HG02938 (cell line): ENCODE data around the gene MRPS33.
A peak's percentile ranks its signal among the peaks of the same experiment; 100 is the strongest.
"Not testable (repeated sequence)": the region's sequence is repeated elsewhere in the genome, so short reads cannot be mapped to it uniquely, and the experiment has no call there.

ENCODE experiments used
- ATAC-seq: cut with Tn5 transposase; IDR thresholded peaks from one replicate; pipeline ENCODE4 v1.9.1; 2021; ENCODE audit warnings: mild to moderate bottlenecking, moderate library complexity; ENCODE audit not compliant: unreplicated experiment

The MRPS33 gene

GRCh38 chr7:141014524-141015395, at the start of gene MRPS33:
Gene MRPS33, minus strand, starts transcription at chr7:141014952. Its CDS starts 4,319 bp downstream, at chr7:141010633.
- ATAC-seq, result peak; percentile 96

- no peak for ATAC-seq
Measured at GRCh38 chr7:141057788-141058187, 43.0 kb upstream of the MRPS33 start.

- ATAC-seq, result no peak
Measured at GRCh38 chr7:141055146-141055545, 40.4 kb upstream of the MRPS33 start.

GRCh38 chr7:141053626-141054025, 38.9 kb upstream of the MRPS33 start:
- ATAC-seq, result no peak

GRCh38 chr7:141045842-141046620, 31.3 kb upstream of the MRPS33 start:
- ATAC-seq, result no peak

- ATAC-seq, result no peak
Measured at GRCh38 chr7:141045126-141045841, 30.5 kb upstream of the MRPS33 start.

GRCh38 chr7:141043616-141044015, 28.9 kb upstream of the MRPS33 start:
- ATAC-seq, result no peak

- no peak for ATAC-seq
Measured at GRCh38 chr7:141042222-141043193, 27.8 kb upstream of the MRPS33 start.

GRCh38 chr7:141039376-141039775, 24.6 kb upstream of the MRPS33 start:
- no peak for ATAC-seq

GRCh38 chr7:141038100-141038499, 23.3 kb upstream of the MRPS33 start:
- ATAC-seq, result not testable (repeated sequence)

GRCh38 chr7:141032539-141033323, 18.0 kb upstream of the MRPS33 start:
- ATAC-seq, result not testable (repeated sequence)

- ATAC-seq, result no peak
Measured at GRCh38 chr7:141028767-141029166, 14.0 kb upstream of the MRPS33 start.

- ATAC-seq, result no peak
Measured at GRCh38 chr7:141027043-141027442, 12.3 kb upstream of the MRPS33 start.

- no peak for ATAC-seq
Measured at GRCh38 chr7:141024668-141025067, 9.9 kb upstream of the MRPS33 start.

GRCh38 chr7:141023295-141023694, 8.5 kb upstream of the MRPS33 start:
- ATAC-seq, result no peak

GRCh38 chr7:141017555-141017954, 2.8 kb upstream of the MRPS33 start:
- no peak for ATAC-seq

- no peak for ATAC-seq
Measured at GRCh38 chr7:141016349-141016748, 1.6 kb upstream of the MRPS33 start.

- peak; percentile 9 for ATAC-seq
Measured at GRCh38 chr7:141014125-141014523, 628 bp downstream of the MRPS33 start.

- ATAC-seq, result no peak
Measured at GRCh38 chr7:141013345-141013715, 1.4 kb downstream of the MRPS33 start.
